WTC11 (cell line): ENCODE results near the gene FAM200B. TPM values are rescaled to one million over a fixed set of nuclear protein-coding genes. Genes with fewer than 3 reads are reported as not detected.

Experiments used
- ATAC-seq: fragments of 200-7000 bp; cut with Tn5 transposase; 2 replicates; pipeline ENCODE4 v1.10.0; 2021; ENCODE audit warnings: mild to moderate bottlenecking, moderate library complexity
- CTCF ChIA-PET: fragments of 300-600 bp; sonication (Branson Sonifier 250); formaldehyde crosslinking; loops from one replicate; lab custom pipeline; 2021; ENCODE audit warnings: antibody characterized with exemption; lab: Charles Lee
- POLR2A ChIA-PET: fragments of 350-600 bp; sonication (Branson Sonifier 250); formaldehyde crosslinking; loops from one replicate; lab custom pipeline; 2021; ENCODE audit warnings: antibody characterized with exemption; lab: Charles Lee
- DNase-seq: peaks from one replicate; pipeline ENCODE4 v3.0.0; 2021; ENCODE audit warnings: low spot score
- H3K27ac Mint-ChIP-seq: 2 replicates; pipeline ENCODE4 v1.8.0; 2021; ENCODE audit warnings: mixed read lengths
- H3K27me3 Mint-ChIP-seq: 2 replicates; pipeline ENCODE4 v1.8.0; 2021; ENCODE audit warnings: low read depth, mild to moderate bottlenecking, moderate library complexity, mixed read lengths
- H3K36me3 Mint-ChIP-seq: 2 replicates; pipeline ENCODE4 v1.8.0; 2021; ENCODE audit warnings: mixed read lengths
- H3K4me1 Mint-ChIP-seq: 2 replicates; pipeline ENCODE4 v1.8.0; 2022; ENCODE audit warnings: mixed read lengths
- H3K4me3 Mint-ChIP-seq: 2 replicates; pipeline ENCODE4 v1.8.0; 2021; ENCODE audit warnings: mild to moderate bottlenecking, moderate library complexity, mixed read lengths
- H3K9me3 Mint-ChIP-seq: 2 replicates; pipeline ENCODE4 v1.8.0; 2021; ENCODE audit warnings: mixed read lengths
- ESRRA ChIP-seq: sonication (generic); formaldehyde crosslinking; IDR thresholded peaks from 2 replicates; pipeline ENCODE4 v1.8.1; 2022; ENCODE audit warnings: mild to moderate bottlenecking, missing genetic modification reagents, borderline replicate concordance
- FOXK1 ChIP-seq: sonication (generic); formaldehyde crosslinking; IDR thresholded peaks from 2 replicates; pipeline ENCODE4 v1.8.0; 2022; ENCODE audit warnings: mild to moderate bottlenecking, moderate library complexity, missing genetic modification reagents
- GABPB1 ChIP-seq: sonication (generic); formaldehyde crosslinking; IDR thresholded peaks from 2 replicates; pipeline ENCODE4 v1.8.1; 2023; ENCODE audit warnings: mild to moderate bottlenecking, missing genetic modification reagents
- GTF2I ChIP-seq: fragments of 250-450 bp; sonication (Bioruptor Pico); conservative IDR thresholded peaks from 2 replicates; pipeline ENCODE4 v1.4.0; 2021; ENCODE audit warnings: mild to moderate bottlenecking
- JUN ChIP-seq: sonication (generic); formaldehyde crosslinking; IDR thresholded peaks from 2 replicates; pipeline ENCODE4 v1.8.0; 2023; ENCODE audit warnings: mild to moderate bottlenecking, missing genetic modification reagents
- MXD4 ChIP-seq: fragments of 250-450 bp; sonication (Bioruptor Pico); IDR thresholded peaks from 2 replicates; pipeline ENCODE4 v1.8.0; 2021; ENCODE audit warnings: mild to moderate bottlenecking, moderate library complexity, borderline replicate concordance
- MYBL2 ChIP-seq: sonication (generic); formaldehyde crosslinking; IDR thresholded peaks from 2 replicates; pipeline ENCODE4 v1.8.1; 2023; ENCODE audit warnings: mild to moderate bottlenecking, moderate library complexity, missing genetic modification reagents
- NFYB ChIP-seq: sonication (generic); formaldehyde crosslinking; conservative IDR thresholded peaks from 2 replicates; pipeline ENCODE4 v1.8.0; 2022; ENCODE audit warnings: low read depth, missing genetic modification reagents
- TP53 ChIP-seq: sonication (generic); formaldehyde crosslinking; IDR thresholded peaks from 2 replicates; pipeline ENCODE4 v1.8.1; 2023; ENCODE audit warnings: mild to moderate bottlenecking, missing genetic modification reagents
- ZNF263 ChIP-seq: sonication (generic); formaldehyde crosslinking; IDR thresholded peaks from 2 replicates; pipeline ENCODE4 v1.8.1; 2022; ENCODE audit warnings: low read depth, mild to moderate bottlenecking, moderate library complexity, missing genetic modification reagents
- ZNF317 ChIP-seq: sonication (generic); formaldehyde crosslinking; IDR thresholded peaks from 2 replicates; pipeline ENCODE4 v1.8.1; 2023; ENCODE audit warnings: low read depth, mild to moderate bottlenecking, moderate library complexity, missing genetic modification reagents, borderline replicate concordance
- total RNA-seq: library from RNA; stranded (reverse); gene quantifications from 3 replicates; pipeline ENCODE4 v1.2.3, GENCODE V29; 2021
- TF ChIP-seq, protein P1 (sequence below): sonication (generic); formaldehyde crosslinking; IDR thresholded peaks from 2 replicates; pipeline ENCODE4 v1.8.0; 2023; ENCODE audit warnings: mild to moderate bottlenecking, missing genetic modification reagents
- TF ChIP-seq, protein P2 (sequence below): sonication (generic); formaldehyde crosslinking; IDR thresholded peaks from 2 replicates; pipeline ENCODE4 v1.8.1; 2023; ENCODE audit warnings: mild to moderate bottlenecking, missing genetic modification reagents, borderline replicate concordance
- TF ChIP-seq, protein P3 (sequence below): sonication (generic); formaldehyde crosslinking; IDR thresholded peaks from 2 replicates; pipeline ENCODE4 v1.8.1; 2022; ENCODE audit warnings: missing genetic modification reagents, borderline replicate concordance
- TF ChIP-seq, protein P4 (sequence below): sonication (generic); formaldehyde crosslinking; IDR thresholded peaks from 2 replicates; pipeline ENCODE4 v1.8.1; 2023; ENCODE audit warnings: mild to moderate bottlenecking, missing genetic modification reagents, moderate library complexity
- TF ChIP-seq, protein P5 (sequence below): sonication (generic); formaldehyde crosslinking; IDR thresholded peaks from 2 replicates; pipeline ENCODE4 v1.8.0; 2022; ENCODE audit warnings: mild to moderate bottlenecking, missing genetic modification reagents
- TF ChIP-seq, protein P6 (sequence below): sonication (generic); formaldehyde crosslinking; IDR thresholded peaks from 2 replicates; pipeline ENCODE4 v1.8.0; 2022; ENCODE audit warnings: missing genetic modification reagents
- TF ChIP-seq, protein P7 (sequence below): sonication (generic); formaldehyde crosslinking; IDR thresholded peaks from 2 replicates; pipeline ENCODE4 v1.8.1; 2023; ENCODE audit warnings: mild to moderate bottlenecking, moderate library complexity, missing genetic modification reagents

FAM200B gene
- total RNA-seq, 1 experiment from 2014 or later: 28.4 TPM

DNA sequence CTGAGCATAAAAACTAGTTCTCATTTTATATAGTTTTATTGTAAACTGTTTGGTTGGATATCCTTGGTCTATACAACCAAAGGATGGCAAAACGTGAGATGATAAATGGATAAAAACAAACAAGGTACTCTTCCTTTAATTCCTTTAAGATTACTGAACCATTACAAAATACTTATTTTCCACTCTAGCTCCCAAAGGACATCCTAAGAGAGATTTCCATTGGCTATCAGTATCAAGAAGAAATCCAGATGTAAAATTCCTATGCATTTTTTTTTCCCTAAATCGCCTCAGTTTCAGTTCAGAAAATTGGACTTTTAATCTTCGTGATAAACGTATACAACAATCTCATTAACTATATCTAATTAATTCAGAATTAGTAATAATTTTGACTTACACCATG lies 28.8 kb upstream of the FAM200B start (continued):
- TF ChIP-seq, protein P1, sequence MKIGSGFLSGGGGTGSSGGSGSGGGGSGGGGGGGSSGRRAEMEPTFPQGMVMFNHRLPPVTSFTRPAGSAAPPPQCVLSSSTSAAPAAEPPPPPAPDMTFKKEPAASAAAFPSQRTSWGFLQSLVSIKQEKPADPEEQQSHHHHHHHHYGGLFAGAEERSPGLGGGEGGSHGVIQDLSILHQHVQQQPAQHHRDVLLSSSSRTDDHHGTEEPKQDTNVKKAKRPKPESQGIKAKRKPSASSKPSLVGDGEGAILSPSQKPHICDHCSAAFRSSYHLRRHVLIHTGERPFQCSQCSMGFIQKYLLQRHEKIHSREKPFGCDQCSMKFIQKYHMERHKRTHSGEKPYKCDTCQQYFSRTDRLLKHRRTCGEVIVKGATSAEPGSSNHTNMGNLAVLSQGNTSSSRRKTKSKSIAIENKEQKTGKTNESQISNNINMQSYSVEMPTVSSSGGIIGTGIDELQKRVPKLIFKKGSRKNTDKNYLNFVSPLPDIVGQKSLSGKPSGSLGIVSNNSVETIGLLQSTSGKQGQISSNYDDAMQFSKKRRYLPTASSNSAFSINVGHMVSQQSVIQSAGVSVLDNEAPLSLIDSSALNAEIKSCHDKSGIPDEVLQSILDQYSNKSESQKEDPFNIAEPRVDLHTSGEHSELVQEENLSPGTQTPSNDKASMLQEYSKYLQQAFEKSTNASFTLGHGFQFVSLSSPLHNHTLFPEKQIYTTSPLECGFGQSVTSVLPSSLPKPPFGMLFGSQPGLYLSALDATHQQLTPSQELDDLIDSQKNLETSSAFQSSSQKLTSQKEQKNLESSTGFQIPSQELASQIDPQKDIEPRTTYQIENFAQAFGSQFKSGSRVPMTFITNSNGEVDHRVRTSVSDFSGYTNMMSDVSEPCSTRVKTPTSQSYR (CRISPR knock-in tag): no peak
- TF ChIP-seq FOXK1 (no peak), ZNF263 (no peak)
- TF ChIP-seq, protein P2, sequence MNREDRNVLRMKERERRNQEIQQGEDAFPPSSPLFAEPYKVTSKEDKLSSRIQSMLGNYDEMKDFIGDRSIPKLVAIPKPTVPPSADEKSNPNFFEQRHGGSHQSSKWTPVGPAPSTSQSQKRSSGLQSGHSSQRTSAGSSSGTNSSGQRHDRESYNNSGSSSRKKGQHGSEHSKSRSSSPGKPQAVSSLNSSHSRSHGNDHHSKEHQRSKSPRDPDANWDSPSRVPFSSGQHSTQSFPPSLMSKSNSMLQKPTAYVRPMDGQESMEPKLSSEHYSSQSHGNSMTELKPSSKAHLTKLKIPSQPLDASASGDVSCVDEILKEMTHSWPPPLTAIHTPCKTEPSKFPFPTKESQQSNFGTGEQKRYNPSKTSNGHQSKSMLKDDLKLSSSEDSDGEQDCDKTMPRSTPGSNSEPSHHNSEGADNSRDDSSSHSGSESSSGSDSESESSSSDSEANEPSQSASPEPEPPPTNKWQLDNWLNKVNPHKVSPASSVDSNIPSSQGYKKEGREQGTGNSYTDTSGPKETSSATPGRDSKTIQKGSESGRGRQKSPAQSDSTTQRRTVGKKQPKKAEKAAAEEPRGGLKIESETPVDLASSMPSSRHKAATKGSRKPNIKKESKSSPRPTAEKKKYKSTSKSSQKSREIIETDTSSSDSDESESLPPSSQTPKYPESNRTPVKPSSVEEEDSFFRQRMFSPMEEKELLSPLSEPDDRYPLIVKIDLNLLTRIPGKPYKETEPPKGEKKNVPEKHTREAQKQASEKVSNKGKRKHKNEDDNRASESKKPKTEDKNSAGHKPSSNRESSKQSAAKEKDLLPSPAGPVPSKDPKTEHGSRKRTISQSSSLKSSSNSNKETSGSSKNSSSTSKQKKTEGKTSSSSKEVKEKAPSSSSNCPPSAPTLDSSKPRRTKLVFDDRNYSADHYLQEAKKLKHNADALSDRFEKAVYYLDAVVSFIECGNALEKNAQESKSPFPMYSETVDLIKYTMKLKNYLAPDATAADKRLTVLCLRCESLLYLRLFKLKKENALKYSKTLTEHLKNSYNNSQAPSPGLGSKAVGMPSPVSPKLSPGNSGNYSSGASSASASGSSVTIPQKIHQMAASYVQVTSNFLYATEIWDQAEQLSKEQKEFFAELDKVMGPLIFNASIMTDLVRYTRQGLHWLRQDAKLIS (CRISPR knock-in tag): no peak

DNA sequence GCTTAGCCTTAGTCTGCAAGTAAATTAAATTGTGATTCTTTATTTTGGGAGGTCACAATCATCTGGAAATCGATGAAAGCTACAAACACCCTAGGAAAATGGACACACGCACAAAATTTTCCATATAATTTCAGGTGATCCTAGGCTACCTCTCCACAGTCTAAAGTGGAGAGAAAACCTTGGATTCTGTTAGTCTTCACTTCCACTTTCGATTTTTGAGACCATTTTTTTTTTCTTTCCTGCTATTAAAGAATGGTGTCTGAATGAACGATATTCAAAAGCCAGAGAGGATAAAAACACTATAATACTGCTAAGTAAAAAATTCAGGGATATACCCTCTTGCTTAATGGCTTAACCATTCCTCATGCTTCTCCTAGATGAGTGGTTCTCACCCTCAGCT lies 28.2 kb upstream of the FAM200B start:
- Mint-ChIP-seq H3K4me1 (peaks cover 49% of the 10 kb centered on the region), H3K27ac (peak overlapping the region; percentile 9), H3K27me3 (peaks cover 2% of the 10 kb centered on the region; the same call in 1 of the 2 replicates), H3K9me3 (no peaks in the 10 kb centered on the region), H3K36me3 (no peaks in the 10 kb centered on the region; the same call in 1 of the 2 replicates), H3K4me3 (peak overlapping the region; percentile 96)
- CTCF ChIA-PET: interaction anchor here (1.4 to 1.6 kb wide), 2 partner anchors 84 to 183 kb away, joined by 4 read pairs; no protein-coding TSS in a partner anchor
- DNase-seq (no peak), ATAC-seq (no peak)
- POLR2A ChIA-PET: interaction anchor here (1.5 to 2.8 kb wide), 2 partner anchors 28 to 174 kb away, joined by 4 to 25 read pairs; partner anchors contain the start of gene FAM200B
- TF ChIP-seq GTF2I (CRISPR knock-in tag): no peak
- TF ChIP-seq TP53 (CRISPR knock-in tag): no peak
- TF ChIP-seq JUN: no peak
- TF ChIP-seq, protein P3, sequence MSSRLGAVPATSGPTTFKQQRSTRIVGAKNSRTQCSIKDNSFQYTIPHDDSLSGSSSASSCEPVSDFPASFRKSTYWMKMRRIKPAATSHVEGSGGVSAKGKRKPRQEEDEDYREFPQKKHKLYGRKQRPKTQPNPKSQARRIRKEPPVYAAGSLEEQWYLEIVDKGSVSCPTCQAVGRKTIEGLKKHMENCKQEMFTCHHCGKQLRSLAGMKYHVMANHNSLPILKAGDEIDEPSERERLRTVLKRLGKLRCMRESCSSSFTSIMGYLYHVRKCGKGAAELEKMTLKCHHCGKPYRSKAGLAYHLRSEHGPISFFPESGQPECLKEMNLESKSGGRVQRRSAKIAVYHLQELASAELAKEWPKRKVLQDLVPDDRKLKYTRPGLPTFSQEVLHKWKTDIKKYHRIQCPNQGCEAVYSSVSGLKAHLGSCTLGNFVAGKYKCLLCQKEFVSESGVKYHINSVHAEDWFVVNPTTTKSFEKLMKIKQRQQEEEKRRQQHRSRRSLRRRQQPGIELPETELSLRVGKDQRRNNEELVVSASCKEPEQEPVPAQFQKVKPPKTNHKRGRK (CRISPR knock-in tag): no peak
- TF ChIP-seq ESRRA (CRISPR knock-in tag): no peak
- no peak for TF ChIP-seq ZNF317 (CRISPR knock-in tag)
- TF ChIP-seq, protein P4, sequence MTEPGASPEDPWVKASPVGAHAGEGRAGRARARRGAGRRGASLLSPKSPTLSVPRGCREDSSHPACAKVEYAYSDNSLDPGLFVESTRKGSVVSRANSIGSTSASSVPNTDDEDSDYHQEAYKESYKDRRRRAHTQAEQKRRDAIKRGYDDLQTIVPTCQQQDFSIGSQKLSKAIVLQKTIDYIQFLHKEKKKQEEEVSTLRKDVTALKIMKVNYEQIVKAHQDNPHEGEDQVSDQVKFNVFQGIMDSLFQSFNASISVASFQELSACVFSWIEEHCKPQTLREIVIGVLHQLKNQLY (CRISPR knock-in tag): no peak
- TF ChIP-seq MYBL2 (CRISPR knock-in tag): no peak
- TF ChIP-seq, protein P5, sequence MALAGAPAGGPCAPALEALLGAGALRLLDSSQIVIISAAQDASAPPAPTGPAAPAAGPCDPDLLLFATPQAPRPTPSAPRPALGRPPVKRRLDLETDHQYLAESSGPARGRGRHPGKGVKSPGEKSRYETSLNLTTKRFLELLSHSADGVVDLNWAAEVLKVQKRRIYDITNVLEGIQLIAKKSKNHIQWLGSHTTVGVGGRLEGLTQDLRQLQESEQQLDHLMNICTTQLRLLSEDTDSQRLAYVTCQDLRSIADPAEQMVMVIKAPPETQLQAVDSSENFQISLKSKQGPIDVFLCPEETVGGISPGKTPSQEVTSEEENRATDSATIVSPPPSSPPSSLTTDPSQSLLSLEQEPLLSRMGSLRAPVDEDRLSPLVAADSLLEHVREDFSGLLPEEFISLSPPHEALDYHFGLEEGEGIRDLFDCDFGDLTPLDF (CRISPR knock-in tag): no peak
- no peak for TF ChIP-seq GABPB1 (CRISPR knock-in tag)
- no peak for TF ChIP-seq MXD4 (CRISPR knock-in tag)
- no peak for TF ChIP-seq NFYB
- TF ChIP-seq, protein P6, sequence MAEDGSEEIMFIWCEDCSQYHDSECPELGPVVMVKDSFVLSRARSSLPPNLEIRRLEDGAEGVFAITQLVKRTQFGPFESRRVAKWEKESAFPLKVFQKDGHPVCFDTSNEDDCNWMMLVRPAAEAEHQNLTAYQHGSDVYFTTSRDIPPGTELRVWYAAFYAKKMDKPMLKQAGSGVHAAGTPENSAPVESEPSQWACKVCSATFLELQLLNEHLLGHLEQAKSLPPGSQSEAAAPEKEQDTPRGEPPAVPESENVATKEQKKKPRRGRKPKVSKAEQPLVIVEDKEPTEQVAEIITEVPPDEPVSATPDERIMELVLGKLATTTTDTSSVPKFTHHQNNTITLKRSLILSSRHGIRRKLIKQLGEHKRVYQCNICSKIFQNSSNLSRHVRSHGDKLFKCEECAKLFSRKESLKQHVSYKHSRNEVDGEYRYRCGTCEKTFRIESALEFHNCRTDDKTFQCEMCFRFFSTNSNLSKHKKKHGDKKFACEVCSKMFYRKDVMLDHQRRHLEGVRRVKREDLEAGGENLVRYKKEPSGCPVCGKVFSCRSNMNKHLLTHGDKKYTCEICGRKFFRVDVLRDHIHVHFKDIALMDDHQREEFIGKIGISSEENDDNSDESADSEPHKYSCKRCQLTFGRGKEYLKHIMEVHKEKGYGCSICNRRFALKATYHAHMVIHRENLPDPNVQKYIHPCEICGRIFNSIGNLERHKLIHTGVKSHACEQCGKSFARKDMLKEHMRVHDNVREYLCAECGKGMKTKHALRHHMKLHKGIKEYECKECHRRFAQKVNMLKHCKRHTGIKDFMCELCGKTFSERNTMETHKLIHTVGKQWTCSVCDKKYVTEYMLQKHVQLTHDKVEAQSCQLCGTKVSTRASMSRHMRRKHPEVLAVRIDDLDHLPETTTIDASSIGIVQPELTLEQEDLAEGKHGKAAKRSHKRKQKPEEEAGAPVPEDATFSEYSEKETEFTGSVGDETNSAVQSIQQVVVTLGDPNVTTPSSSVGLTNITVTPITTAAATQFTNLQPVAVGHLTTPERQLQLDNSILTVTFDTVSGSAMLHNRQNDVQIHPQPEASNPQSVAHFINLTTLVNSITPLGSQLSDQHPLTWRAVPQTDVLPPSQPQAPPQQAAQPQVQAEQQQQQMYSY (CRISPR knock-in tag): no peak
- TF ChIP-seq, protein P7, sequence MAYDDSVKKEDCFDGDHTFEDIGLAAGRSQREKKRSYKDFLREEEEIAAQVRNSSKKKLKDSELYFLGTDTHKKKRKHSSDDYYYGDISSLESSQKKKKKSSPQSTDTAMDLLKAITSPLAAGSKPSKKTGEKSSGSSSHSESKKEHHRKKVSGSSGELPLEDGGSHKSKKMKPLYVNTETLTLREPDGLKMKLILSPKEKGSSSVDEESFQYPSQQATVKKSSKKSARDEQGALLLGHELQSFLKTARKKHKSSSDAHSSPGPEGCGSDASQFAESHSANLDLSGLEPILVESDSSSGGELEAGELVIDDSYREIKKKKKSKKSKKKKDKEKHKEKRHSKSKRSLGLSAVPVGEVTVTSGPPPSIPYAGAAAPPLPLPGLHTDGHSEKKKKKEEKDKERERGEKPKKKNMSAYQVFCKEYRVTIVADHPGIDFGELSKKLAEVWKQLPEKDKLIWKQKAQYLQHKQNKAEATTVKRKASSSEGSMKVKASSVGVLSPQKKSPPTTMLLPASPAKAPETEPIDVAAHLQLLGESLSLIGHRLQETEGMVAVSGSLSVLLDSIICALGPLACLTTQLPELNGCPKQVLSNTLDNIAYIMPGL (CRISPR knock-in tag): no peak
